Esophagus muscularis mucosa (tissue), 3 donors: ENCODE measurements around the gene PPY.

Source experiments
- CTCF ChIP-seq, 3 experiments: fragments of 200-600 bp in 2 of 3; fragments of 450-650 bp in 1 of 3; sonication (generic) in 2 of 3; IDR thresholded peaks; one replicate each; pipeline ENCODE4 v1.5.1; 2017 to 2019; ENCODE audit warnings: antibody characterized with exemption in 3 of 3, mild to moderate bottlenecking in 2 of 3, moderate library complexity in 1 of 3
- POLR2A ChIP-seq: fragments of 450-650 bp; IDR thresholded peaks from one replicate; pipeline ENCODE4 v1.6.1; 2017; ENCODE audit warnings: antibody characterized with exemption, moderate library complexity, mild to moderate bottlenecking, low read depth
- POLR2AphosphoS5 ChIP-seq, 2 donors: sonication (generic); formaldehyde crosslinking; IDR thresholded peaks; one replicate each; pipeline ENCODE4 v1.6.1; 2017; ENCODE audit warnings: antibody characterized with exemption in 2 of 2

GRCh38 chr17:43936434-43936833 lies 5.8 kb downstream of the PPY start:
- TF ChIP-seq CTCF (IDR thresholded peaks at IDR 0.05) (no peak), POLR2A (no peak), POLR2AphosphoS5 (IDR thresholded peaks at IDR 0.05) (no peak)
